GM21529 (cell line): ENCODE measurements around the gene COA8.
A peak's percentile ranks its signal among the peaks of the same experiment; 100 is the strongest.

Source experiments
- ATAC-seq: cut with Tn5 transposase; IDR thresholded peaks from one replicate; pipeline ENCODE4 v1.9.1; 2021; ENCODE audit not compliant: unreplicated experiment

Gene COA8

GRCh38 chr14:103619057-103619456 lies 56.3 kb downstream of the COA8 start:
- no peak for ATAC-seq

- ATAC-seq, result no peak
Observed at GRCh38 chr14:103621860-103622259, 59.1 kb downstream of the COA8 start.

- no peak for ATAC-seq
Observed at GRCh38 chr14:103623308-103623707, 60.5 kb downstream of the COA8 start.

- no peak for ATAC-seq
Observed at GRCh38 chr14:103623883-103624482, 61.2 kb downstream of the COA8 start.

GRCh38 chr14:103624860-103625259 lies 62.1 kb downstream of the COA8 start:
- no peak for ATAC-seq

GRCh38 chr14:103625356-103626095 lies 62.8 kb downstream of the COA8 start:
- ATAC-seq, result no peak

- no peak for ATAC-seq
Observed at GRCh38 chr14:103626146-103626850, 63.5 kb downstream of the COA8 start.

- ATAC-seq, result no peak
Observed at GRCh38 chr14:103627073-103628025, 64.6 kb downstream of the COA8 start.

GRCh38 chr14:103628221-103628683 lies 65.5 kb downstream of the COA8 start:
- no peak for ATAC-seq

- ATAC-seq, result peak; percentile 57
Observed at GRCh38 chr14:103628684-103629502, 66.1 kb downstream of the COA8 start, which contains the start of gene KLC1. TSS of gene KLC1 (plus strand) at chr14:103629211. CDS start at chr14:103654565, 25,354 bp downstream.

GRCh38 chr14:103629503-103630121 lies 66.9 kb downstream of the COA8 start:
- peak; percentile 34 for ATAC-seq

- no peak for ATAC-seq
Observed at GRCh38 chr14:103630364-103631108, 67.8 kb downstream of the COA8 start.

GRCh38 chr14:103633391-103633790 lies 70.6 kb downstream of the COA8 start:
- no peak for ATAC-seq

GRCh38 chr14:103634156-103634555 lies 71.4 kb downstream of the COA8 start:
- no peak for ATAC-seq

GRCh38 chr14:103638594-103638993 lies 75.8 kb downstream of the COA8 start:
- no peak for ATAC-seq
